ENCODE results near the gene NDUFAF2. TPM values are rescaled to one million over a fixed set of nuclear protein-coding genes. Genes with fewer than 3 reads are reported as not detected.

Gene NDUFAF2
- total RNA-seq, 2 experiments from 2014 or later, result 35.6 to 38.5 TPM

DNA sequence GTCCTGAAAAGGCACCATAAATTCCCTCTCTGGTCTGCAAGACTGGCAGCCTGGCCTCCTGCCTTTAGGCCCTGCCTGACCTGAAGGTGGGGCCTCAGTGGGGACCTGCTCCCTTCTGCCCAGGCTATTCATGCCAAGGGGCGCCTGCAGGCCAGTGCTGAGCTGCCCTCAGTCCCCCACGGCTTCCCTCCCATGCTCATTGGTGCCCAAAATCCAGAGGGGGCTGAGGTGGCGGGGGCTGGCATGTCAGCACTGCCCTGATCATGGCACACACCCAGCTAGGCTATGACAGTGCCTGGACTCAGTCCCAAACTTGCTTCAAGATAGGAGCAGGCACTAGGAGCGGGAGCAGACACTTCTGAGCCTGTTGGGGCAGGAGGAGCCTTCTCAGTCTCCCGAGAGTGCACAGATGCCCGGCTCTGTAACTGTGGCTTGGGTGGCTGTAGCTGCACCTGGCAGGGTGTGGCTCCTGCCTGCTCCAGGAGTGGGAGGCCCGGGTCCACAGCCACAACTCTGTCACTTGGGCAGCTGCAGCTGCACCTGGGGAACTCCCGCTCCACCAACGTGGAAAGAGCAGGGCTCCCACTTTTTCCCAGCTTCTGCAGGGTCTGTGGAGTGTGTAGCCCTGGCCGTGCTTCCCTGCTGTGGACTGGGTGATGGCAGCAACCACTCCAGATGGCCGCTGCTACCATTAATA is 49.0 kb downstream of the NDUFAF2 start:
- CTCF ChIA-PET, result no interaction called here
- no peak for DNase-seq
- Mint-ChIP-seq H3K4me3 (no peak overlapping the region), H3K4me1 (ENCODE audit: low read depth) (peaks cover 28% of the 10 kb centered on the region), H3K27ac (no peak overlapping the region), H3K36me3 (ENCODE audit: low read depth) (peaks cover 34% of the 10 kb centered on the region), H3K27me3 (ENCODE audit: low read depth) (no peaks in the 10 kb centered on the region), H3K9me3 (peaks cover 25% of the 10 kb centered on the region)
- intact Hi-C loops (cut with micrococcal nuclease), result no loop called here

DNA sequence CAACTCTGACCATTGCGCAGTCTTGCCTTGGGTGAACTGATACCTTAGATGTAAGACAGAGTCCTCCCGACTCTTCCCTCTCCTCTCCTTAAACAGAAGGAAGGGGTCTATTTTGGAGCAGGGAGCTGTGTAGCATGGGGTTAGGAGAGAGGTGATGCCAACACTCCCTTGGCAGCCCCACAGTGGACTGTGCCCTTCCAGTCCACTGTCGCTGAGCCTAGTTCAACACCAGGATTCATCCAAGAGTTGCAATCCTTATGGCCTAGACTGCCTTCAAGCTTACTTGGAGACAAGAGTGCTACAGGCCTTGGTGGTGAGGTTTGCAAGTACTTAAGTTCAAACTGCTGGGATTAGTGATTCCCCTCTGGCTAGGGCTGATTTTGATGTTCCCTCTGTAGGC is 51.4 kb downstream of the NDUFAF2 start:
- H3K27me3 Mint-ChIP-seq (ENCODE audit: low read depth), result no peaks in the 10 kb centered on the region
- peaks cover 34% of the 10 kb centered on the region for H3K4me1 Mint-ChIP-seq (ENCODE audit: low read depth)
- H3K4me3 Mint-ChIP-seq, result no peak overlapping the region
- H3K36me3 Mint-ChIP-seq (ENCODE audit: low read depth), result peaks cover 24% of the 10 kb centered on the region
- CTCF ChIA-PET, result no interaction called here
- peaks cover 16% of the 10 kb centered on the region for H3K9me3 Mint-ChIP-seq
- intact Hi-C loops (cut with micrococcal nuclease), result no loop called here
- no peak overlapping the region for H3K27ac Mint-ChIP-seq
- no peak for DNase-seq

DNA sequence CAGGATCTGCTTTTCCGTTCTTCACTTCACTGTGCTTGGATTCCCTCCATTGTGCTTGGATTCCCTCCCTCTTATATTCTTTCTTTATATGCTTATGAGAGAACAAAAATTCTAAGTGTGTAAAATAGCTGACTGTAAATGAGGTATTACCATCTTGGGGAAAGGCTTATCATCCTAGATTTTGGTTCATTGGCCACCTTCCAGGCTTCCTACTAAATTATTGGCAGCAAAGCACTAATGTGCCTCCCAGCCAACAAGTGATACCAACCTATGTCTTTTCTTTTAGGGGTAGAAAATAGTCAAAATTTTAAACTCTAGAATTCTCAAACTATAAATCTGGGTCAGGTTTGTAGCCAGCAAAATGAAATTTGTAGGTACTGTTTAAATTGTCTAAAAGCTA is 52.7 kb downstream of the NDUFAF2 start:
- Mint-ChIP-seq H3K9me3 (peaks cover 7% of the 10 kb centered on the region), H3K27me3 (ENCODE audit: low read depth) (no peaks in the 10 kb centered on the region), H3K27ac (no peak overlapping the region), H3K36me3 (ENCODE audit: low read depth) (peaks cover 13% of the 10 kb centered on the region), H3K4me1 (ENCODE audit: low read depth) (peaks cover 34% of the 10 kb centered on the region), H3K4me3 (no peak overlapping the region)
- intact Hi-C loops (cut with micrococcal nuclease), result no loop called here
- DNase-seq, result no peak
- CTCF ChIA-PET, result no interaction called here

DNA sequence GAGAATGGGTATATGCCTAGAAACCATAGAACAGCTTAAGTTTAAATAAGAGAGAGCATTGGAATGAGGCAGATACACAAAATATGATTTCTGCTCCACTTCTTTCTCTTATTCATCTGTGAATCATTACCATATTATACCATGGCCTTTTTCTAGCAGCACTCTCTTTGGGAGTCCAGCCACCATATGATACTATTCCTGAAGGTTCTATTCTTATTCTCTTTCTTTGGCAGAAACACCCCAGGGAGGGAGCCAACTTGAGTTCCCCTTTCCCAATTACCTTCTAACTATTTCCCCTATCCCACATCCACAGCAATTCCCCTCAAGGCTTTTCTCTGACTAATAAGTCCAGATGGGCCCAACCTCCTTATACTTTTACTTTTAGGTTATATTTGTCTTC is 55.9 kb downstream of the NDUFAF2 start:
- H3K4me1 Mint-ChIP-seq (ENCODE audit: low read depth), result peaks cover 22% of the 10 kb centered on the region
- H3K9me3 Mint-ChIP-seq, result peaks cover 7% of the 10 kb centered on the region
- H3K36me3 Mint-ChIP-seq (ENCODE audit: low read depth), result peaks cover 7% of the 10 kb centered on the region
- CTCF ChIA-PET, result no interaction called here
- DNase-seq, result no peak
- H3K27ac Mint-ChIP-seq, result no peak overlapping the region
- no peak overlapping the region for H3K4me3 Mint-ChIP-seq
- H3K27me3 Mint-ChIP-seq (ENCODE audit: low read depth), result no peaks in the 10 kb centered on the region
- intact Hi-C loops (cut with micrococcal nuclease), result no loop called here

DNA sequence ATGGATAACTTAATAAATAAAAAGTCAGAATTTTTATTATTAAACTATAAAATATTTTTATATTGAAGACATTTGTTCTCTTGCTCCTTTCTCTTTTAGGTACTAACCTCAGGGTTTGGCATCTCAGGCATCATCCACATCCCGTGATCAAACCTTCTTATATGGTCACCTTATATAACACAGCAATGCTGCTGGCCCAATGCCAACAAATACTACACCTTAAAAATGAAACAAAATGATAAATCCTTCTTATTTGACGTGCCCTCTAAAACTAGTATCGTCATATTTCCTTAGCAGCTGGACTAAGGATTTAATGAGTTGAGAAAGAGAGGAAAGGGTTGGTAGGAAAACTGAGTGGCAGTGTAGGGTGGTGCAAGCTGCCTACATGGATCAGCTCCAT is 56.6 kb downstream of the NDUFAF2 start:
- CTCF ChIA-PET, result no interaction called here
- intact Hi-C loops (cut with micrococcal nuclease), result no loop called here
- H3K9me3 Mint-ChIP-seq, result peaks cover 9% of the 10 kb centered on the region
- no peak overlapping the region for H3K27ac Mint-ChIP-seq
- no peak overlapping the region for H3K4me3 Mint-ChIP-seq
- H3K4me1 Mint-ChIP-seq (ENCODE audit: low read depth), result peaks cover 15% of the 10 kb centered on the region
- H3K27me3 Mint-ChIP-seq (ENCODE audit: low read depth), result no peaks in the 10 kb centered on the region
- H3K36me3 Mint-ChIP-seq (ENCODE audit: low read depth), result peaks cover 9% of the 10 kb centered on the region
- no peak for DNase-seq

DNA sequence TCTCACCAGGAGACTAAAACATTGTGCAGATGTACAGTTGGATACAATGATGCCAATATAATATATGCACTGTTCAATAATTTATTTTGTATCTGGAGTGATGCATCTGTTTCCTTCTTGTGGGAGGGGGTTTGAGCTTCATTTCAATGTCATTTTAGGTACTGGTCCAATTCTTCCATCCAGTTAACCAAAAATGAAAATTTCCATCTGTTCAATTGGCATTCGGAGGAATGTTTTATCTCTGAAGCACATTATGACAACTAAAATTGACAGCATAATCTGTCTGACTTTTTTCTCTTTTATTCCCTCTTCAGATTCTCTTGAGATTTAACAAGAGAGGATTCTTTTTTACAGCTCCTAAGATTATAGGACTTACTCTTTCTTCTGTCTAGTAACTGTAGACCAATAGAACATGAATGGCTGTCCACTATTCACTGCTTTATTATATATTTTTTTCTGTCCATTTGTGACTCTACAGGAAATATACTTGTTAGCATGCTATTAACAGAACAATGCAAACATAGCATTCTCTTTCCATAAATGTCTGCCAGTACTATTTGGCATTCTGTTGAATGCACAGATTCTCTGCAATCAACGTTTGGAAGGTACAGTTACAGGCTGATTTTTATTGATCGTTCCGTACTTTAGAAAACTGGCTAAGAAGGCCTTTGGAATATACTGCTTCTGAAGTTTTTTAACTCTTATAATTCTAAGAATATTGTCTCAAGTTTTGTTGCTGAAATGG is 57.8 kb downstream of the NDUFAF2 start:
- peaks cover 9% of the 10 kb centered on the region for H3K9me3 Mint-ChIP-seq

DNA sequence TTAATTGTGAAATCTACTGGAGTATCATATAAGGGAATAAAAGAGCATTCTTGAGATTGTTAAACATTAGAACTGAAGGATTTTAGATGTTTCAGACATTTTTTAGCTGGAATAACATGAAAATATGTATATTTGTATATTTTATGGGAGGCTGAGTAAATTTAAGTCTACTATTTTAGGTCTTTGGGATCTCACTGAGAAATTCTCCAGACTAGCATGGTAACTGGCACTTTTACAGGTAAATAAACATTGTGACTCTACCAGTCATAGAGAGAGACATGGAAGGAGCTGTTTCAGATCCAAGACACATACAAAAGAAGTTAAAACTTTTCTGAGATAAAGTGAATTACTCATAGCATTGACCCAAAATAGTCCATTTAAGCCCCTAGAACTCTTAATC is 59.4 kb downstream of the NDUFAF2 start:
- peaks cover 4% of the 10 kb centered on the region for H3K4me1 Mint-ChIP-seq (ENCODE audit: low read depth)
- intact Hi-C loops (cut with micrococcal nuclease), result no loop called here
- no peak overlapping the region for H3K27ac Mint-ChIP-seq
- CTCF ChIA-PET, result no interaction called here
- H3K27me3 Mint-ChIP-seq (ENCODE audit: low read depth), result no peaks in the 10 kb centered on the region
- H3K36me3 Mint-ChIP-seq (ENCODE audit: low read depth), result peaks cover 9% of the 10 kb centered on the region
- no peak overlapping the region for H3K4me3 Mint-ChIP-seq
- no peak for DNase-seq
- H3K9me3 Mint-ChIP-seq, result peaks cover 9% of the 10 kb centered on the region

More for the DNA sequence above, 57.8 kb downstream of the NDUFAF2 start:
- Mint-ChIP-seq H3K27ac (no peak overlapping the region), H3K36me3 (ENCODE audit: low read depth) (peaks cover 9% of the 10 kb centered on the region), H3K4me1 (ENCODE audit: low read depth) (peaks cover 7% of the 10 kb centered on the region), H3K4me3 (no peak overlapping the region), H3K27me3 (ENCODE audit: low read depth) (no peaks in the 10 kb centered on the region)
- CTCF ChIA-PET, result no interaction called here
- no peak for DNase-seq
- intact Hi-C loops (cut with micrococcal nuclease), result no loop called here

DNA sequence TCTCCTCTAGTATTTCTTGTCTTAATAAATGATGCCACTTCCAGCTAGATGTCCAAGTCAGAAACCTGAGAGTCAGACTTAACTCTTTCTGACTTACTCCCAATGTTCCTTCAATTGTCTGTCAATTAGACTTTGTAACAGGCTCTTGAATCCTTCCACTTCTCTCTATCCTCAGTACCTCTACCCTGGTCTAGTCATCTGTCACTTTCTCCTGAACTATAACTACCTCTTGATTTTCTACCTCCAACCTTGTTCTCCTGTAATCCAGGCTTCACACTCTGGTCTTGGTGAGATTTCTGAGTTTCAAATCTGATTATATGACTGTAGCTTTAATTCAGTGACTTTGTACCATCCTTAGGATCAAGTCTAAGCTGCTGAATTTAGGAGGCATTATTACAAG is 64.9 kb downstream of the NDUFAF2 start:
- peaks cover 2% of the 10 kb centered on the region for H3K4me1 Mint-ChIP-seq (ENCODE audit: low read depth)
- H3K27ac Mint-ChIP-seq, result no peak overlapping the region
- H3K36me3 Mint-ChIP-seq (ENCODE audit: low read depth), result peaks cover 2% of the 10 kb centered on the region
- DNase-seq, result no peak
- peaks cover 6% of the 10 kb centered on the region for H3K9me3 Mint-ChIP-seq
- no peak overlapping the region for H3K4me3 Mint-ChIP-seq
- CTCF ChIA-PET, result no interaction called here
- intact Hi-C loops (cut with micrococcal nuclease), result no loop called here
- no peaks in the 10 kb centered on the region for H3K27me3 Mint-ChIP-seq (ENCODE audit: low read depth)

DNA sequence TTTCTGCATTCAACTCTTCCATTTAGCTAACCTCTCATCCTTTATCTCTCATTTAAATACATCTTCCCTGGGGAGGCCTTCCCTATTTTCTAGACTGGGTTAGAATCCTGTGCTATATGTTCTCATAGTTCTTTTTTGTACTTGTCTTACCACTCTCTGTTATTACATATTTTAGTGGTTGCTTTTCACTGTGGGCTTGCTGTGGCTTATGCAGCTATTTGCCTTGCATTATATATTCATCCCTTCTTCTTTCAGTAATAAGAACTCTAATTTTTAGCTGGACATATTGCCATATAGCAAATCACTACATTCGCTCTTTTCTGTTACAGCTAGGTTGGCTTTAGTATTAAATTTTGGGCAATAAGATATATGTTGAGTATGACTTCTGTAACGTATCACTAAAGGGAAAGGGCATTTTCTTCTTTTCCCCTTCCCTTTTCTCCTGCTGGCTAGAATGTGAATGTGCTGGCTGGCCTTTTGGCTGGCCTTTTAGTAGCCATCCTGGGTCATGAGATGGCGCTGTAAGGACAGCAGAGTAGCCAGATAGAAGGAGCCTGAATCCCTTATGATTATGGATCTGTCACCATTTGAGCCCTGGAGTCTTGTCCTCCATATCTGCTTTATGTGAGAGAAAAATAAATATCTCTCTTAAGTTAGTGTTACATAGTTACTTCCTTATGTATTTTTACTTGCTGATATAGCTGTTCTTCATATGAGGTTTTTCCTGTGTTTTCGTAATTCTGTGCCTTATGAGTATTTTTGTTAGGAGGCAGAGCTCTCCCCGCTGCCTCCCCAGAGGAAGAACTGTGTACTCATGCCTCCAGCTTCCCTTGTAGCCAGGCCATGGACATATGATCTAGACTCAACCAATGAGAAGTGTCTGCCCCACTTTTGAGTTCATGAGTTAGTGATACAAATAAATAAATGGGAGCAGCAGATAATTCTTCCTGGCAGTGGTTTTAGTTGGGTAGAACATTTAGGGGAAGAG is 65.8 kb downstream of the NDUFAF2 start:
- no peak overlapping the region for H3K4me3 Mint-ChIP-seq
- H3K36me3 Mint-ChIP-seq (ENCODE audit: low read depth), result peaks cover 2% of the 10 kb centered on the region
- H3K27ac Mint-ChIP-seq, result no peak overlapping the region
- CTCF ChIA-PET, result interaction anchor here (1.3 kb wide), 1 partner anchor 9 kb away, joined by 3 read pairs; no protein-coding TSS in a partner anchor
- intact Hi-C loops (cut with micrococcal nuclease), result no loop called here
- H3K27me3 Mint-ChIP-seq (ENCODE audit: low read depth), result no peaks in the 10 kb centered on the region
- peaks cover 2% of the 10 kb centered on the region for H3K9me3 Mint-ChIP-seq
- DNase-seq, result no peak
- peaks cover 2% of the 10 kb centered on the region for H3K4me1 Mint-ChIP-seq (ENCODE audit: low read depth)

DNA sequence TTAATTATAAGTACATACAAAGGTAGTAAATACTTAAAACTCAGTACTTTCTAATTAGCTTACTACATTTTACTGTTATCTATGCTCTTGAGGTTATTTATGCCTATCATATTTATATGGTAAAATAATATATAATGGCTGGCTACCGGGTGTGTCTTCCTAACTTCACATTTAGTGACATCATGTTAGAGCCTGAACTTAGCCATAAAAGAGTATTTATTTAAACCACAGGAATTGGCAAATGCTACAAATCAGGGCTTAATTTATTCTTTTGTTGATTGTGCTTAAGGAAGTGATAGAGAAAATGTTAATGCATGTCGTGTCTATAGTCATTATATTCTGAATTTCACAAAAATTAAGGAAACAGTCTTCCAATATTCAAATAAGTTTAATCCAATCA is 73.1 kb downstream of the NDUFAF2 start:
- intact Hi-C loops (cut with micrococcal nuclease), result no loop called here
- no peak overlapping the region for H3K27ac Mint-ChIP-seq
- H3K9me3 Mint-ChIP-seq, result peaks cover 6% of the 10 kb centered on the region
- H3K27me3 Mint-ChIP-seq (ENCODE audit: low read depth), result no peaks in the 10 kb centered on the region
- no peak overlapping the region for H3K4me3 Mint-ChIP-seq
- H3K36me3 Mint-ChIP-seq (ENCODE audit: low read depth), result peaks cover 4% of the 10 kb centered on the region
- CTCF ChIA-PET, result no interaction called here
- DNase-seq, result no peak
- peaks cover 5% of the 10 kb centered on the region for H3K4me1 Mint-ChIP-seq (ENCODE audit: low read depth)

DNA sequence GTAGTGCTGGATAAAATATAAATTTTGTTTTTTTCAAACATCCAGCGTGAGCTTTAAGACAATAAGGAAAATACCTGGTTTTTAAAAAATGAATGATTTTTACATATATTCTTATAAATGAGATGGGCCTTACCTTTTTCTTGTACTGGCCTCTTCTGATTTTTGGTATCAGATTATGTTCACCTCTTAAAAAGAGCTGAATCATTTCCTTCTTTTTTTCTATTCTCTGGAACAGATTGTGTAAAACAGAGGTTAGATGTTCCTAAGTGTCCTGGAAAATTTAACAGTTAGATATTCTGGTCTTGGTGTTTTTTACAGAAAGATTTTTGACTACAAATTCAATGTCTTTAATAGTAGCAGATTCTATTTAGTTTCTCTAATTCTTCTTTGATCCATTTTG is 74.6 kb downstream of the NDUFAF2 start:
- intact Hi-C loops (cut with micrococcal nuclease), result no loop called here
- CTCF ChIA-PET, result no interaction called here
- H3K36me3 Mint-ChIP-seq (ENCODE audit: low read depth), result peaks cover 4% of the 10 kb centered on the region
- DNase-seq, result no peak
- H3K4me3 Mint-ChIP-seq, result no peak overlapping the region
- no peaks in the 10 kb centered on the region for H3K27me3 Mint-ChIP-seq (ENCODE audit: low read depth)
- no peak overlapping the region for H3K27ac Mint-ChIP-seq
- H3K4me1 Mint-ChIP-seq (ENCODE audit: low read depth), result peaks cover 7% of the 10 kb centered on the region
- peaks cover 6% of the 10 kb centered on the region for H3K9me3 Mint-ChIP-seq

DNA sequence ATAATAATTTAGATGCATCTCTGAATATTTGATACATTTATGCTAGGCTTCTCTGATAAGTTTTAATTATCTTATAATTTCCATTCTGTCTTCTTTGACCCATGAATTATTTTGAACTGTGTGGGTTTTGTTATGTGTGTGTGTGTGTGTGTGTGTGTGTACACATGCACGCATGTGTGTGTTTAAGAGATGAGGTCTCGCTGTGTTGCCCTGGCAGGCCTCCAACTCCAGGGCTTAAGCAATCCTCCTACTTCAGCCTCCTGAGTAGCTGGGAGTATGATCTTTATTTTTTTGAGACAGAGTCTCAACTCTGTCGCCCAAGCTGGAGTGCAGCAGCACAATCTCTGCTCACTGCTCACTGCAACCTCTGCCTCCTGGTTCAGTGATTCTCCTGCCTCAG is 75.4 kb downstream of the NDUFAF2 start:
- H3K27ac Mint-ChIP-seq, result no peak overlapping the region
- peaks cover 4% of the 10 kb centered on the region for H3K36me3 Mint-ChIP-seq (ENCODE audit: low read depth)
- intact Hi-C loops (cut with micrococcal nuclease), result no loop called here
- H3K4me3 Mint-ChIP-seq, result no peak overlapping the region
- DNase-seq, result no peak
- H3K27me3 Mint-ChIP-seq (ENCODE audit: low read depth), result no peaks in the 10 kb centered on the region
- peaks cover 6% of the 10 kb centered on the region for H3K9me3 Mint-ChIP-seq
- H3K4me1 Mint-ChIP-seq (ENCODE audit: low read depth), result peaks cover 7% of the 10 kb centered on the region
- CTCF ChIA-PET, result interaction anchor here (0.6 kb wide), 1 partner anchor 10 kb away, joined by 3 read pairs; no protein-coding TSS in a partner anchor
